ENCODE data around the gene SMYD5.

- TF ChIP-seq, protein P1, sequence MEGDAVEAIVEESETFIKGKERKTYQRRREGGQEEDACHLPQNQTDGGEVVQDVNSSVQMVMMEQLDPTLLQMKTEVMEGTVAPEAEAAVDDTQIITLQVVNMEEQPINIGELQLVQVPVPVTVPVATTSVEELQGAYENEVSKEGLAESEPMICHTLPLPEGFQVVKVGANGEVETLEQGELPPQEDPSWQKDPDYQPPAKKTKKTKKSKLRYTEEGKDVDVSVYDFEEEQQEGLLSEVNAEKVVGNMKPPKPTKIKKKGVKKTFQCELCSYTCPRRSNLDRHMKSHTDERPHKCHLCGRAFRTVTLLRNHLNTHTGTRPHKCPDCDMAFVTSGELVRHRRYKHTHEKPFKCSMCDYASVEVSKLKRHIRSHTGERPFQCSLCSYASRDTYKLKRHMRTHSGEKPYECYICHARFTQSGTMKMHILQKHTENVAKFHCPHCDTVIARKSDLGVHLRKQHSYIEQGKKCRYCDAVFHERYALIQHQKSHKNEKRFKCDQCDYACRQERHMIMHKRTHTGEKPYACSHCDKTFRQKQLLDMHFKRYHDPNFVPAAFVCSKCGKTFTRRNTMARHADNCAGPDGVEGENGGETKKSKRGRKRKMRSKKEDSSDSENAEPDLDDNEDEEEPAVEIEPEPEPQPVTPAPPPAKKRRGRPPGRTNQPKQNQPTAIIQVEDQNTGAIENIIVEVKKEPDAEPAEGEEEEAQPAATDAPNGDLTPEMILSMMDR (conservative IDR thresholded peaks at IDR 0.05), result no peak
- TF ChIP-seq EZH2 (IDR thresholded peaks at IDR 0.05; ENCODE audit: low read depth), result no peak
Measured at GRCh38 chr2:73262108-73262651, 48.1 kb downstream of the SMYD5 start.

Measured in PC-9 (cell line).